GM12873 (cell line): ENCODE results near the gene NINL.

Experiments used
- CTCF ChIP-seq: IDR thresholded peaks from 2 replicates; pipeline ENCODE4 v1.5.1; 2012; ENCODE audit warnings: low read depth, mild to moderate bottlenecking, moderate library complexity, low read length, control low read depth; ENCODE audit not compliant: insufficient read depth; ENCODE audit errors: missing control alignments

NINL gene

GRCh38 chr20:25580711-25581110, 4.6 kb downstream of the NINL start:
- no peak for TF ChIP-seq CTCF

GRCh38 chr20:25579081-25579770, 6.1 kb downstream of the NINL start:
- no peak for TF ChIP-seq CTCF

- no peak for TF ChIP-seq CTCF
These were observed 8.4 kb downstream of the NINL start for GRCh38 chr20:25576783-25577530.

DNA sequence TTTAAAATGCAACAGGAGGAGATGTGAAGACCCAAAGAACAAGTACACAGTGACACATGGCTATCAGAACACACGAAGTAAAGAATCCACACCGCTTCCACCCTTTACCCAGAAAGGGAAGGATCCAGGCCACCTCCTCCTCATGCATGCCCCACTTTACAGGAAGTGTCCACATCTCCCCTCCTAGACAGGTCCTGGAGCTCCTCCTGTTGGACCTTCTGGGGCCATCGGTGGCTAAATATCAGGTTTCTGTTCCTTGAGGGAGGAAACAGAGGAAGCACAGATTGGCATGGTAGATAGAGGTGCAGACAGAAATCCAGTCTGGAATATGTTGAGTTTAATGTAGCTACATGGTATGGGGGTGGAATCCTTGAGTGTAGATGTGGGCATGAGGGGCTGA, 10.9 kb downstream of the NINL start:
- TF ChIP-seq CTCF = no peak

DNA sequence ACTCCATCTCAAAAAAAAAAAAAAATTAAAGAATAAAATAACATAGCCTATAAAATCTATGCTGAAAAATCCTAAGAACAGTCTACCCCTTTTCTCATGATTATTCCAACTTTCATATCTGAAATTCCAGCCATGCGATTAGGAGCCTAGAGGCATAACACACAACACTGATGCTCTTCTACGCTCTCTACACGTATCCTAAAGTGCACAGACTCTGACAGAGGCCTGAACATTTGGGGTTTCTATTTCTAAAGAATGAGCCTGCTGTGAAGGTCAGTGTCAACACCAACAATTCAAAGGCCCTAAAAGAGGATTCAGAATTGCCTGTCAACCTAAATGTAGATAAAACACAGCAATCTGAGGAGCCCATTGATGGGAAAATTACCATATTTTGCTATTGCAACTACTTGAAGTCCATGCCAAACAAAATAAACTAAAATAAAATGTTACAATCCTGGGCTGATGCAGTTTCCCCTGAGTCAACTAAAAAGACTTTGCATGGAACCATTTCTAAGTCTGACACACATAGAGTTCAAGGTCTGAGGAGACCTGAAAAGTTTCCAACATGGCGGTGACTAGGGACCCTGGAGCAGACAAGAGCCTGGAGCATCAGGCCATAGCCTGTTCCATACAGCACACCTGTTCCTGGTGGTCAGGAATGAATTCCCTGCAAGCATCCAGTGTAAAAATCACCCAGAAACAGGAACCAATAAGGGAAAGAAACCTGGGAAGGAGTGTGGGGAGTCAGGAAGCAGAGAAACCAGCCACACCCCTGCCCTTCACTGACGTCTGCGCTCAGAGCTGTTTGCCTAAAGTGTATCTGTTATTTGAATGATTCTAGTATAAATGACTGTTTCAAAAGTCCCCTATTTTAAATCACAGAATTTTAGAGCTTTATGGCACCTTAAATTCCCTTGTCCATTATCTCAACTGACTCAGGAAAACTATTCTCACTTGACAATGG, 11.8 kb downstream of the NINL start:
- no peak for TF ChIP-seq CTCF

- TF ChIP-seq CTCF = no peak
These were observed 13.5 kb downstream of the NINL start for GRCh38 chr20:25571817-25572216.

GRCh38 chr20:25571240-25571639, 14.1 kb downstream of the NINL start:
- no peak for TF ChIP-seq CTCF
